ENCODE results near the gene SLC4A8. TPM values are rescaled to one million over a fixed set of nuclear protein-coding genes. Genes with fewer than 3 reads are reported as not detected.

Gene SLC4A8
- total RNA-seq, 1 experiment from 2014 or later: 26.3 TPM

DNA sequence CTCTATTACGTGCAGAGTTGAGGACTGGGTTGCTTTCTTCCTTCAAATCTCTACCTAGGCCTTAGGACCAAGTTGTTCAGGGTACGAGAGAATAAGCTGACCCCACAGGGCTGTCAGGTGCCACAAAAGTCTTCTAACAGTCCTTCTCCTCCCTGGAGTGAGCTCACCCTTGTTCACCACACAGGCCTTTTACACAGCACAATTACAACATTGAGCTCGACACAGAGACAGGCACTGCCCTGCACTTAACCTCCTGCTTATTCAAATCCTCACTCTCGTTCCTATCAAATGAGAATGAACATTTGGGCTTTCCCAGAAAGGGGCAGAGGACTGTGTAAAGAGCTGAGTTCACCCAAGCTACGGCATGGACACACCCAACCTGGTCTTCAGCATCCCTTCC is 35.8 kb upstream of the SLC4A8 start:
- Histone ChIP-seq H3K27me3 (ENCODE audit: insufficient read depth, low read length) (no peaks in the 10 kb centered on the region), H2BK5ac (ENCODE audit: insufficient read length, low read length) (no peak overlapping the region), H3K23me2 (ENCODE audit: insufficient read length, low read depth, low read length, poor library complexity, severe bottlenecking) (peaks cover 10% of the 10 kb centered on the region), H3K79me1 (ENCODE audit: insufficient read depth, low read depth, low read length, poor library complexity, severe bottlenecking) (no peaks in the 10 kb centered on the region), H3K79me2 (ENCODE audit: insufficient read depth, low read length) (no peaks in the 10 kb centered on the region), H3K4me1 (ENCODE audit: insufficient read depth, low read length) (peaks cover 11% of the 10 kb centered on the region; the same call in 1 of the 2 replicates), H2BK12ac (ENCODE audit: insufficient read length, low read depth, low read length) (no peak overlapping the region), H2AFZ (ENCODE audit: low read length) (no peak overlapping the region), H3K23ac (ENCODE audit: insufficient read length, low read depth, low read length) (no peak overlapping the region), H2BK15ac (ENCODE audit: low read depth, low read length) (no peak overlapping the region), H4K5ac (ENCODE audit: insufficient read length, low read depth, low read length) (no peak overlapping the region), H3K18ac (ENCODE audit: insufficient read length, low read depth, low read length) (no peak overlapping the region), H4K8ac (replicated peaks; ENCODE audit: insufficient read length, low read depth, low read length) (no peak overlapping the region), H2BK120ac (ENCODE audit: low read depth, low read length, poor library complexity, severe bottlenecking) (no peak overlapping the region), H4K91ac (ENCODE audit: insufficient read length, low read depth, low read length) (no peak overlapping the region), H3K4ac (ENCODE audit: low read depth, low read length) (no peak overlapping the region), H3K9me3 (ENCODE audit: control insufficient read depth, low read depth, low read length) (no peaks in the 10 kb centered on the region), H3K4me2 (ENCODE audit: insufficient read depth, insufficient read length, low read length) (no peak overlapping the region), H3K56ac (ENCODE audit: insufficient read length, low read depth, low read length) (no peak overlapping the region), H3T11ph (ENCODE audit: low read length) (no peak overlapping the region), H2AK5ac (ENCODE audit: insufficient read length, low read length) (no peak overlapping the region), H3K14ac (ENCODE audit: insufficient read depth, low read length) (no peak overlapping the region), H2BK20ac (ENCODE audit: low read depth, low read length, poor library complexity, severe bottlenecking) (no peak overlapping the region), H4K20me1 (ENCODE audit: control insufficient read depth, insufficient read depth, insufficient read length) (no peaks in the 10 kb centered on the region), H3K9ac (ENCODE audit: extremely low read depth, insufficient read length, low read length) (no peak overlapping the region), H3K27ac (ENCODE audit: insufficient read length, low read depth, low read length) (no peak overlapping the region)
- DNase-seq: no peak
- Mint-ChIP-seq H3K9me3 (no peaks in the 10 kb centered on the region), H3K27me3 (ENCODE audit: low read depth) (no peaks in the 10 kb centered on the region; the same call in 1 of the 2 replicates), H3K4me1 (peaks cover 48 to 52% of the 10 kb centered on the region in 2 experiments), H3K4me3 (no peak overlapping the region; a peak in 1 of 5 replicates), H3K27ac (peak overlapping the region in 1 of 3 experiments; percentile 74; a peak in 2 of 7 replicates), H3K36me3 (ENCODE audit: insufficient read depth in 1 of 3, low read depth in 3 of 3) (peaks cover 0 to 8% (median 8%) of the 10 kb centered on the region in 3 experiments)
- TF ChIP-seq, protein P1, sequence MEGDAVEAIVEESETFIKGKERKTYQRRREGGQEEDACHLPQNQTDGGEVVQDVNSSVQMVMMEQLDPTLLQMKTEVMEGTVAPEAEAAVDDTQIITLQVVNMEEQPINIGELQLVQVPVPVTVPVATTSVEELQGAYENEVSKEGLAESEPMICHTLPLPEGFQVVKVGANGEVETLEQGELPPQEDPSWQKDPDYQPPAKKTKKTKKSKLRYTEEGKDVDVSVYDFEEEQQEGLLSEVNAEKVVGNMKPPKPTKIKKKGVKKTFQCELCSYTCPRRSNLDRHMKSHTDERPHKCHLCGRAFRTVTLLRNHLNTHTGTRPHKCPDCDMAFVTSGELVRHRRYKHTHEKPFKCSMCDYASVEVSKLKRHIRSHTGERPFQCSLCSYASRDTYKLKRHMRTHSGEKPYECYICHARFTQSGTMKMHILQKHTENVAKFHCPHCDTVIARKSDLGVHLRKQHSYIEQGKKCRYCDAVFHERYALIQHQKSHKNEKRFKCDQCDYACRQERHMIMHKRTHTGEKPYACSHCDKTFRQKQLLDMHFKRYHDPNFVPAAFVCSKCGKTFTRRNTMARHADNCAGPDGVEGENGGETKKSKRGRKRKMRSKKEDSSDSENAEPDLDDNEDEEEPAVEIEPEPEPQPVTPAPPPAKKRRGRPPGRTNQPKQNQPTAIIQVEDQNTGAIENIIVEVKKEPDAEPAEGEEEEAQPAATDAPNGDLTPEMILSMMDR (conservative IDR thresholded peaks at IDR 0.05): no peak
- no CpG with 5 or more reads among the region's 5 CpGs for WGBS (ENCODE audit: extremely low coverage, insufficient read length, low lambda C conversion rate)

Data from H9 (cell line).